DMS153 treated with DMSO at 0.1 percent for 48 hours (cell line): ENCODE data around the gene HP.
A peak's percentile ranks its signal among the peaks of the same experiment; 100 is the strongest.

Experiments used
- DNase-seq: peaks from one replicate; lab custom pipeline; 2025; ENCODE audit not compliant: unreplicated experiment; lab: John Stamatoyannopoulos, UW

HP gene

DNA sequence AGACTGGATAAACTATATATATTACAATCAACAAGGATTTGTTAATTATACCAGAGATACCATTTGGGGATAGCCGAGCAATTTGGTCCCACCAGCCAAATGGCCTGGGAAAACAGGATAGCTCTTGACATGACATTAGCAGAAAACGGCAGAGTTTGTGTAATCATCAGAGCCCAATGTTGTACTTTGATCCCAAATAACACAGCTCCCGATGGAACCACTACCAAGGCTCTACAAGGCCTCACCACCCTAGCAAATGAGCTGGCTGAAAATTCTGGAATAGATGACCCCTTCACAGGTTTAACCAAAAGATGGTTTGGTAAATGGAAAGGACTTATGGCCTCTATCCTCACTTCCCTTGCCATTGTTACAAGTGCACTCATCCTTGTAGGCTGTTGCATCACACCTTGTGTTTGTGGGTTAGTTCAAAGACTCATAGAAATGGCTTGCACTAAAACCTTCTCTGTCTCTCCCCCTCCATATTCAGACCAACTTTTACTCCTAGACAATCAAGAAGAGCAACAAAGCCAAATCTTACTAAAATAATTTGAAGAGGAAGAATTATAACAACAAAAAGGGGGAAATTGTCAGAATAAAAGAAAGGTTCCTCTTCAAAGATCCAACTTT is 29.6 kb downstream of the HP start:
- DNase-seq = no peak

- no peak for DNase-seq
Observed at GRCh38 chr16:72084445-72084844, 30.1 kb downstream of the HP start.

DNA sequence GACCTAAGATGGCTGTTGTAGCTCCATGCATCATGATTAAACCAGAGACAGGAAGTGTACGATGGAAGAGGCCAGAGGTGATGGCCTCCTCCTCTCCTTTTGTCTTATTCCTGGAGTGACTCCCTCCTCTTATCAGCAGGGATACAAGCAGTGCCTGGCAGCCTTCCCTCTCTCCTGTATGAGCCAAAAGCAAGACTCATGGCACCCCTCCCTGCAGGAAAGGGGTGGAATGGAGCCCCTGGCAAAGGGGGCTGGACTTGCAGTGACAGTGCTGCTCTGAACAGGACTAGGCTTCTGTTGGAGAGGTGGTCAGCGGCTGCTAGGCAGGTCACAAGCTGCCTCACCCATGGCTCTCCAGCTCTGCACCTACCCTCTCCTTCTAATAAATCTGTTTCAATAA is 30.7 kb downstream of the HP start:
- DNase-seq = no peak

DNA sequence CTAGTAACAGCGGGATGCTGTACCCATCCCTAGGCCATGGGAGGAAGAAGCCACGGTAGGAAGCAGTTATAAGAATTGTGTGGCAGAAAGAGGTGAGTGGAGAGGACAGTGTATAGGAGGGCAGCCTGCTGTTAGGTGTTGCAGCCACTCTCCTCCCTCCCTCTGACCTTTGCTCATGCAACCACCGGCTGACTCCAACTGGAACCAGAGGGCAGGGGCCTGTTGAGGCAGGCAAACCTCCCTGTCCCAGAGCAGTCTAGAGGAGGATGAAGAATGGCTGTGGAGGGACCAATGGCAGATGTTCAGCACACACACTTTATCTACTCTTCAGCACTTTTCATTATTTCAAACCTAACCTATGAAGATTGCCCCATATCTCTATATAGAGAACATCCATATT is 36.9 kb downstream of the HP start:
- no peak for DNase-seq

- no peak for DNase-seq
Observed at GRCh38 chr16:72092832-72093447, 38.6 kb downstream of the HP start.

DNA sequence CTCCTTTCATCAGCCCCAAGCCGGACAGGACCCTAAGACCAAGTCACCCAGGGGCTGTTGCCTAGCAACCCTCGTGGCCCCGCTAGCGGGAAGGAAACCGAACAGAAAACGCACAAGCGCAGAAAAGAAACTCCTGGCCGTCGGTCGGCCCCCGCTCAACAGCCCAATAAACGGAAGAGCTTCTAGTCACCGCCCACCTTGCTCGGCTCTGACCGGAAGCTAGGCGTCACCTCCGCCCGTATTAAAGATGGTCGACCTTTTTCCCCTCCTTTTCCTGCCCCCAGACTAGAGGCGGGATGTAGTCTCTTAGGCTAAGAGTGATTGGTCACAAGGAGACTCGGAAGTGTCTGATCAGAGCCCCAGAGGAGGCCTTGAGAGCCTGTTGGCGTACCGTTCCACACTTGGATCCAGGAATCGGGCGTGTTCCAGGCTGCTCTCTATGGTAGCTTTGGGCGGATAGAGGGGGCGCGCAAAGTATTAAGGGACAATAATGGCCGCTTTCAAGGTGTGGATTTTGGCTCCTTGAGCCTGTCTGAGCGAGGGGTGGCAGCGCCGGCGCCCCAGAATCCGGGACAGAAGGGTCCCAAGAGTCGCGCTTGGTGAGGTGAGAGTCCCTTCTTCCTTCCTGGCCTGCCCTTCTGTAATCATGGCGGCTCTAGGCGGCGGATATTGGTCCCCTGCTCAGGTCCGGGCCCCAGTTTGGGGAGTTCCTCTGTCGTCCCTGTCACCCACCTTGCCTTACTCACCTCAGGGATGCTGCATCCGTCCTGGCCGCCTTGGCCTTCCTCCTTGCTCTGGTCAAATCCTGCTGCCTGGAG is 39.4 kb downstream of the HP start, which contains the start of the genes DHX38 and TXNL4B:
DHX38 (plus strand) TSS at position 400 of the 818 bp plus-strand sequence. CDS start 2,311 bp downstream, outside the sequence.
TXNL4B (minus strand) TSS at position 173 of the 818 bp plus-strand sequence. CDS start 2,871 bp downstream, outside the sequence.
- DNase-seq = peak; percentile 98

DNA sequence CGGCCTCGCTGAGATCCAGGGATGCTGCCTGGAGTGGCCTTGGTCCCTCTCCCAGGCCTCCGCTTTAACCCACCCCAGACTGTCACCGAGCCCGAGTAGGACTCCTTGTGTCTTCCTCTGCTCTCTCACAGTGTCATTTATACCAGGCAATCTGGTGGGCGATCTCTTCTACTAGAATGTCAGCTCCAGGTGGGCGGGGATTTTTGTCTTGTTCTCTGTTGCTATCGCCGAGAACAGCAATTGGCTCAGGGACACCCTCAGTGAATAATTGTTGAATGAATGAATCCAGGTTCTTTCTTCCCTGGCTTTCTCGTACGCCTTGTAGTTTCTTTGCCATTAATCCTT is 39.9 kb downstream of the HP start:
- no peak for DNase-seq

- no peak for DNase-seq
Observed at GRCh38 chr16:72098936-72099335, 44.6 kb downstream of the HP start.

DNA sequence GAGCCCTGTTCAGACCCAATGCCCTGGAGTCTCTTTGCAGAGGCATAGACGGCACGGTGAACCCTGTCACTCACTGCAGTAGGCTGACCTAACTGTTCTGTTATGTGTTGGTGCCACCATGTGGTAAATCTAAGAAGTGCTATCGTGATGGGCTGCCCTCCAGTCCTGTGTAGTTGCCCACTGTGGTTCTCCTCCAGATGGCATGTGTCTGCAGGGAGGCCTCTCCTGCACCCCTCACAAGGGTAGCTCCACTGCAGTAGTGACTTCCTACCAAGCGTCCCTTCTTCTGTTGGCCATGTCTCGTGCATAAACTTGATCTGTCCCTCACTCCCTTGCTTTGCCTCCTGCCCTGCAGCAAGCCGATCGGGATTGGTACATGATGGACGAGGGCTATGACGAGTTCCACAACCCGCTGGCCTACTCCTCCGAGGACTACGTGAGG is 45.1 kb downstream of the HP start:
- DNase-seq = peak; percentile 10

- no peak for DNase-seq
Observed at GRCh38 chr16:72101195-72101594, 46.9 kb downstream of the HP start.

DNA sequence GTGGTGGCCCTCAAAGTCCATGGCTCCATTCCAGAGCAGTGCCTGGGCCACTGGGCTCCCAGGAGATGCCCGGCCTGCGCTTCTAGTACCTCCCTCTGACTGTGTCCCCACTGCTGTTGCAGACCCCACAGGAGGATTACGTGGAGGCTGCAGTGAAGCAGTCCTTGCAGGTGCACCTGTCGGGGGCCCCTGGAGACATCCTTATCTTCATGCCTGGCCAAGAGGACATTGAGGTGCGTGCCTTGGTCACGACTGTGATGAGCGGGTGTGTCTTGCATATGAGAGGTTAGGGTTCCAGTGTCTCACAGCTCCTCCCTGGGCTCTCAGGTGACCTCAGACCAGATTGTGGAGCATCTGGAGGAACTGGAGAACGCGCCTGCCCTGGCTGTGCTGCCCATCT is 50.6 kb downstream of the HP start:
- DNase-seq = no peak

DNA sequence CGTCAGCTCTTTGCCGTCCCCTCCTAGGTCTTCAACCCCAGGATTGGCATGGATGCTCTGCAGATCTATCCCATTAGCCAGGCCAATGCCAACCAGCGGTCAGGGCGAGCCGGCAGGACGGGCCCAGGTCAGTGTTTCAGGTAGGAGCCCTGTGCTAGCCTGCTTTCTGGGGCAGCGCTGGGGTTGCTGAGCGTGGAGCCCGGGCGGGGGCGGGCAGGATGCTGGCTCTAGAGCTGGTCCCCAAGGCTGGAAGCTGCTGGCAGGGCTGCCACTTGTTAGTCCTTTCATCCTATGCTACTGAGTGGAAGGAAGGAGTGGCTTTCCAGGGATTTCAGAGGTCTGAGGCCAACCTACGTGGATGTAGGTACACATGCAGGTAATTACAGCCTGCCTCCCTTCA is 51.7 kb downstream of the HP start:
- DNase-seq = no peak

- DNase-seq = no peak
Observed at GRCh38 chr16:72107371-72107770, 53.1 kb downstream of the HP start.

DNA sequence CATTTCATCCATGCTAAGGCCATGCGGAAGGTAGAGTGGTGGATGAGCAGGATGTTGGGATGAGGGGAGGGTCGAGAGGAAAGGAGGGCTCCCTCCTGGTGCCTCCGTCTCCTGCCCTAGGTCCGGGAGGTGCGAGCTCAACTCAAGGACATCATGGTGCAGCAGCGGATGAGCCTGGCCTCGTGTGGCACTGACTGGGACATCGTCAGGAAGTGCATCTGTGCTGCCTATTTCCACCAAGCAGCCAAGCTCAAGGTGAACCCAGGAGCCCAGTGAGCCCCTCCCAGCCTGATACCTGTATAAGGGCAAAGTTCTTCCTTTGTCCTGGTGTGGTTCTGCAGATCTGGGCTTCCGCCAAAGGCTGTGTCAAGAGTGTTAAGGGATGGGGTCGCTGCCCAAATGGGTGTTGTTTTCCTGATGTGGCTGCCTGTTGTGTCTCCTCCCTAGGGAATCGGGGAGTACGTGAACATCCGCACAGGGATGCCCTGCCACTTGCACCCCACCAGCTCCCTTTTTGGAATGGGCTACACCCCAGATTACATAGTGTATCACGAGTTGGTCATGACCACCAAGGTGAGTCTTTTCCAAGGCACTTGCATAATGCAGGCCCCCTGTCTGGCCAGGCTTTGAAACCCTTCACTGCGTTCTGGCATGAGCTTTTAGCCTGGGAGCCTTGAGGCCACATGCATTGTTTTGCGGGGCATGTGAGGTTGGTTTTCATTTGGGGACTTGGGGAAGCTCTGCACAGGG is 54.2 kb downstream of the HP start:
- no peak for DNase-seq

DNA sequence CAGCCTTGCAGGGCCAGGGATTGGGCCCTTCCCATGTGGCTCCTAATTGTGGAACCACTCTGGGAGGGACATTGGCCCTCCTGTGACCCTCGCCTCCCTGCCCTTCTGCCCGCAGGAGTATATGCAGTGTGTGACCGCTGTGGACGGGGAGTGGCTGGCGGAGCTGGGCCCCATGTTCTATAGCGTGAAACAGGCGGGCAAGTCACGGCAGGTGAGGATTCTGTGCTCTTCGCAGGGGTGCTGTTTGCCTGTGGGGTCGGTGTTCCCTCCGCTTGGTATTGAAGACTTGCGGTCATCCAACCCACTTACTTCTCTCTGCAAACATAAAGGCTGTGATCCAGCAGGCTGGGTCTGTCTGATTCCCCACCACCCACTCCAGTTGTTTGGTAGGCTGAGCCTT is 55.0 kb downstream of the HP start:
- no peak for DNase-seq

DNA sequence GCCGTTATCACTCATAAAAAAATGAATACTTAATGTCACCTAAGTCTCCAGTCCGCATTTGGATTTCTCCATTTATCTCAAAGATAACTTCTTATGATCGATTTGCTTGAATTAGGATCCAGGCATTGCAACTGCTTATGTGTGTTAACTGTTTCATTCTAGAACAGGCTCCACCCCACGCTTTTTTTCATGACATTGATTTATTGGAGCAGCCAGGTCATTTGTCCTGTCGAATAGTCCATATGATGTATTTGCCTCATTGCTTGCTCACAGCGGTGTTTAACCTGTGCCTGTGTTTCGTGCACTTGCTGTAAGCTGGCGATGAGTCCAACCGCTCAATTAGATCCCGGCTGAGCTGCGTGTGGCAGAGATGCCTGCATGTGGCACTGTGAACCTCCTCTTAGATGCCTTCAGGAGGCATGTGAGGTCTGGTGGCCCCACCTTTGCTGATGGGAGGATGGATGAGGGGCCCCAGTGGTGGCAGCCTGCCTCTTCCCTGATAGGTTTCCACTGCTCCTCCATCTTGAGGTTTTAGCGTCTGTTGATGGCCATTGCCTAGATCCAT is 55.7 kb downstream of the HP start:
- DNase-seq = no peak
